Renal cortex interstitium (tissue), 11 donors: ENCODE data around the gene CD55. TPM values are rescaled to one million over a fixed set of nuclear protein-coding genes. Genes with fewer than 3 reads are reported as not detected.
"Not testable (repeated sequence)": the region's sequence is repeated elsewhere in the genome, so short reads cannot be mapped to it uniquely, and the experiment has no call there.

Experiments
- DNase-seq, 11 donors: peaks; one replicate each; pipeline ENCODE4 v3.0.0-alpha.2; 2013; ENCODE audit warnings: low read depth in 9 of 11, low spot score in 4 of 11; ENCODE audit errors: extremely low read depth in 1 of 11
- polyA plus RNA-seq, 3 donors: library from polyadenylated mRNA; unstranded; fragments of 120-200 nt; gene quantifications; one replicate each; pipeline ENCODE4 v1.2.1, GENCODE V29; 2013; ENCODE audit not compliant: insufficient read length in 3 of 3

Gene CD55
- polyA plus RNA-seq, 3 donors, result 47.8 to 60.8 (median 53.9) TPM

DNA sequence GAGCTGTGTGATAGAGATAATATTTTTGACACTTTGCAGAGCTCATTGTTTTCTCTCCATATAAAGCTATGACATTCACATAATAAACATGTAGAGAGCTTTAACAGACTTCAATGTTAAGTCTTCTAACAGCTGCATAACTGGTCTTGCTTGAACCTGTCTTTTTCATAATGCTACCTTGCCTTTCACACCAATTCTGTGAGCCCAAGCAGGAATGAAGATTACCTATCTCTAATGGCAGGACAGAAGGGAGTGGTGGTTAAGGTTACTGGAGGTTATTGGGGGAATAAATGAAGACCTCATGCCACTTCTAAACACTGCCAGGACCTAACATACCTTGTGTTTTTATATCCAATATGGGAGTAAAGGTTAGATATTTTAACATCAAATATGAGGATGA lies 2.3 kb upstream of the CD55 start:
- no peak for DNase-seq

DNA sequence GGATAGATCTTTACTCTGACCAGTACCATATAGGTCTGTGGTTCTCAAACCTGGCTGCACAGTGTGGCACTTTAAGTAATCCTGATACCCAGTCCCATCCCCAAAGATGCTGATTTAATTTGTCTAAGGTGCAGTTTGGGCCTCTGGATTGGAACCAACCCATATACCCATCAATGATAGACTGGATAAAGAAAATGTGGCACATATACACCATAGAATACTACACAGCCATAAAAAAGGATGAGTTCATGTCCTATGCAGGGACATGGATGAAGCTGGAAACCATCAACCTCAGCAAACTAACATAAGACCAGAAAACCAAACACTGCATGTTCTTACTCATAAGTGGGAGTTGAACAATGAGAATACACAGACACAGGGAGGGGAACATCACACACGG lies 1.4 kb upstream of the CD55 start:
- not testable (repeated sequence) for DNase-seq

- peak in 2 of 11 donors; percentile 42 to 50 for DNase-seq
These were observed 540 bp downstream of the CD55 start for GRCh38 chr1:207321790-207322645.

DNA sequence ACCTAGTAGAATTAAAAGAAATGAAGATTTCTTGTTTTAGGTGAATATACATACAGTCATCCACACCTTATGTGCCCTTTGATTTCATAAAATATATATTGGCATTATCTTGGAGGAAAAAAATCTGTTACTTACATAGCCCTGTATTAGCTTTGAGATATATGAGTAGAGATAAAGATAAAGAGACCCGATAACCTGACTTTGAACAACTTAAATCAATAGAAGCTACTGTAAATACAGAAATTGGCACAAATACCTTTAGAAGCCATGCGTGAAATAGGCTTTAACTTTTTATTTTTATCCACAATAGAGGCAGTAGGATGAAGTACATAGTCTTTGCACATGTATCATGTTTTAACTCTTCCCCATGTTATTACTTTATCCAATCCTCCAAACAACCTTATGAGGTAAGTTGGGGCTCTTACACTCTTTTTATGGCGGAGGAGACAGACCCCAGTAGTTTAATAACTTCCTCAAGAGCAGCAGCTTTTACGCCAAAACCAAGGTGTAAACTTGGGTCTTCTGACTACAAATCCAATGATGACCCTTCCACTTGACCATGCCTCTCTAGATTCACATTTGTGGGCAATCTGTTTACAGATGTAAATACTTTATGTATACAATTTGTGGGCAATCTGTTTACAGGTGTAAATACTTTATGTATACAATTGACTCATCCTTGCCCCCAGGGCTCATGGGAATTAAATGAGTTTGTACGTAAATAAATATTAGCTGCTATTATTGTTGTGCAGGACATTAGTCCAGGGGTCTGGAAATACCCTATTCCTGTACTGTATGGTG lies 2.1 kb downstream of the CD55 start:
- DNase-seq, result no peak

DNA sequence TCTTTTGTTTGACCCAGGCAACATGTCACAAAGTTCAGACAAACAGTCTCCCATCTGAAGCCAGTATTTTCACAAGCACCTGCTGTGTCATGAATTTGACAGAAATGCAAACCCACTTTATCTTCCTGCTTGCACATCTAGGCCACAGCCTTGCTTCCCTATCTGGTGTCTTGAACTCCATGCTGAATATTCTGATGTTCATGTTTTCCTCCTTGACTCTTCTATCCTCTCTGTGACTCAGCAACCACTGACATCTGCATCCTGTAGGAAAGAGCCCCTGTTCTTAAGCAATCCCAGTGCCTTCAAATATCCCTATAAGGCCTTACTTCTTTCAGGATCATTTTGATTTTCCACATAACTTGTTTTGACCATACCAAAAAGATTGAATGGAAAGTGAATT lies 6.5 kb downstream of the CD55 start:
- DNase-seq, result no peak

DNA sequence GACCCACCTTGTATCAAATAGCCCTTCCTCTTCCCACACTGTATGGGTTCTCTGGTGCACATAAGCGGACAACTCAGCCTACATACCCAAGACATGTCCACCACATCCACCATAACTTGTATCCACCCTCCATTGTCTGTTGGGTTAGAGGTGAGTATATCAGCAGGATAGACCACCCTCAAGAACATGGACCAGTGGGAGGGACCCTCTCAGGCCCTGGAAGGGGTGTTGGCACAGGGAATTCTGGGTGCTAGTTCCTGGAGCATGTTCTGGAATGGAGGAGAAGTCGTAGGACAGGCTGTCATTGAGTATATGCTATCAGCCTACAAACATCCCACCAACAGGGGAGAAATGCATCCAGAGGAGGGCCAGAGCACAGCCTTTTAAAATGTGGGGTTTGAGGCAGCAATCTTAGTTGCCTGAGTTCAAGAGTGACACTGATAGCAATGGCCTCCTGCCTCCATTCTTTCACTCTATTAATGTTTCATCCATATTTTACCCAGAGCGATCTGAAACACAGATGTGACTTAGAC lies 7.5 kb downstream of the CD55 start:
- no peak for DNase-seq

DNA sequence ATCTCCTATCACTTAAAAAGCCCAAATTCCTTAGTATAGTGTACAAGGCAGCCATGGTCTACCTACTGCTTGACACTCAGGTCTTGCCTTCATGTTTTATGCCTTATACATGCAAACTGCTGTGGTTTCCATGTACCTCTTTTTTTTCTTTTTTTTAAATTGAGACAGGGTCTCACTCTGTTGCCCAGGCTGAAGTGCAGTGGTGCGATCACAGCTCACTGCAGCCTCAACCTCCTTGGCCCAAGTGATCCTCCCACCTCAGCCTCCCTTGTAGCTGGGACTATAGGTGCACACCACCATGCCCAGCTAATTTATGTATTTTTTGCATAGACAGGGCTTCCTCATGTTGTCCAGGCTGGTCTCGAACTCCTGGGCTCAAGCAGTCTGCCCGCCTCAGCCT lies 8.0 kb downstream of the CD55 start:
- DNase-seq, result no peak

DNA sequence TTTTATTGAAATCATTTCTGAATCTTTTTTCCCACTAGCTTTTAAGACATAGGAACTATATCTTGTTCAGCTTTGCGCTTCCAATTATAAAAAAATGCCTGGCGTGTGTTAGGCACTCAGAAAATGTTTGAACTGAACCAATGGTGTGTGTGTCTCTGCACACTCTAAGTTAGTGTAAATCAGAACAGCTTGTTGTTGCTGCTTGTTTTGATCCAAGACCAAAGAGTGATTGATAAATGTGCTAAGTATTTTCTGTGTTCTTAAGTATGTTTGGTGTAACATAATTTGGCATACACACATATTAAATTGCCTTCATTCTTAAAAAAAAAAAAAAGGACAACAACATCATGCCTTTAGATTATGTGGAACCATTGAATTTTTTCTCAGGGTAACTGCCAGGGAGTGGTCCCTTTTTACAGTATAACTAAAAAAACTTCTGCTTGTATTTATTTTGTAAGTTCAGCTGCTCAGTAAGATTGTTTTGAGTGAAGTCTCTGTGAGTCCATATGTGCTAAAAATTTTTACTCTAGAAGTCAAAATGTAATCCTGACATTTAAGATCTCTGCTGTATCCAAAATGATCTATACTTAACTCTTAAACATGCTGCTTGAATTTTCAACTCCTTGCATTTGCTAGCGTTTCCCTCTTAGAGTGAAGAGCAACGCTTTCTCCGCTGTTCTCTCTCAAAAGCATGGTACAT lies 8.7 kb downstream of the CD55 start:
- no peak for DNase-seq

DNA sequence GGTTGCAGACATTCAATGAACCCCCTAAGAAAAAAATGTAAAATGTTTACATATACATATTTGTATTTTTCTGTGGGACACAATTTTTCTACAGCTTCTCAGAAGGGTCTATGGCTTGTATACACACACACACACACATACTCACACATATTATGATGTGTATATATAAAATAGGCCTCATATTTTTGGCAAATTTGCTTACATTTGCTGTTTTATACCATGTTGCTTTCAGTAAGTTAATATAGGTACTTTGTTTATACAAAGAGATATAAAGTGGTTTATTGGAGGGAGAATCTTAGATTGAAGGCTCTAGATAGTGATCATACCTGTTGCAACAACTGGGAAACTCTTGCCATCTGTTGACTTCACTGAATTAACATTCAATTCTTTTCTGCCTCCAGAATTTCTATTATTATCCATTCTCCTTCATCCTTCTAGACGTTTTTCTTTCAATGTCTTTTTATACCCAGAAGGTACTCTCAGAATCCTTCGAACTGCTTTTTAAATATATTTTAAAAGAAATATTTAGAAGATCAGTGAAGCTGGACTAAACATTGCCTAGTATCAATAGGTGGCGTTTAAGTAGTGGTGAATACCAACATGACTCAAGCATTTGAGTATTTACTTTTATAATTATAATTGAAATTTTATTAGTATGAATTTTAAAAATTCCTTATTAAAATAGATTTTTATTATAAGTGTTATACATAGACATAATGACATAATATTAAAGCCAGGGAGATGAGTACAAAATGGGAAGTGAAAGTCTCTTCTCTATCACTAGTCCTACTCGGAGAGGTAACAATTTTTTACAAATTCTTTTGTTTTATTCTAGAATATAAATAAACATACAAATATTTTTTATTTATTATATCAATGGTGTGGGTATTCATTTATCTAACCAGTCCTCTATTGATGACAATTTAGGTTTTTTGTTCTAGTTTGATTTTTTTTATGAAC lies 10.2 kb downstream of the CD55 start:
- DNase-seq, result no peak

GRCh38 chr1:207333009-207333600 lies 11.6 kb downstream of the CD55 start:
- DNase-seq, result no peak

DNA sequence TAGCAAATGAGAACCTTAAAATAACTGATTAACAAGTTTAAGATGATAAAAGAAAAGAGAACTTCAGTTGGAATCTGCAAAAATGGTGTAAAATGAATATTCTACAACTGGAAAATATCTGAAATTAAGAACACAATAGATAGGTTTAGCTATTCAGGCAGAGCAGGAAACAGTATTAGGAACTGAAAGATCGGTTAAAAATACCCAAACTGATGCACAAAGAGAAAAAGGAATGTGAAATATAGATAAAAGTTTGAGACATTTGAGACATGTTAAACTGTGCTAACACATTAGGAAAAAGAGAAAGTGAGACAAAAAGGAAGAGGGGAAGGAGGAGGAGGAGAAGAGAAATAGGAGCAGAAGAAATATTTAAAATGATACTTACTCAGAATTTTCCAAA lies 12.1 kb downstream of the CD55 start:
- no peak for DNase-seq

GRCh38 chr1:207334337-207334736 lies 12.9 kb downstream of the CD55 start:
- no peak for DNase-seq

DNA sequence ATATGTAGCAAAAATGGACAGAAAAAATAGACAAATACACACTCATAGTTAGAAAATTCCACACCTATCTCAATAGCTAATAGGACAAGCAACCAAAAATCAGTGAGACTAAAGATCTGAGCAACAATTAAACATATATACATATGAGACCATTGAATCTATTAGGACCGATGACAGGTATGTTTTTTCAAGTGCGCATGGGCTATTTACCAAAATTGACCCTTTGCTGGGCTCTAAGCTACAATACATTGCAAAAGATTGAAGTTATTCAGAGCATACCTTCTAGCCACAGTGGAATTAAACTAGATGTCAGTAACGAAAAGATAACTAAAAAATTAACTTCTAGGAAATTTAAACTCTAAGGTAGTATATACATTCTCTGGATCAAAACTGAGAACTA lies 13.7 kb downstream of the CD55 start:
- no peak for DNase-seq

DNA sequence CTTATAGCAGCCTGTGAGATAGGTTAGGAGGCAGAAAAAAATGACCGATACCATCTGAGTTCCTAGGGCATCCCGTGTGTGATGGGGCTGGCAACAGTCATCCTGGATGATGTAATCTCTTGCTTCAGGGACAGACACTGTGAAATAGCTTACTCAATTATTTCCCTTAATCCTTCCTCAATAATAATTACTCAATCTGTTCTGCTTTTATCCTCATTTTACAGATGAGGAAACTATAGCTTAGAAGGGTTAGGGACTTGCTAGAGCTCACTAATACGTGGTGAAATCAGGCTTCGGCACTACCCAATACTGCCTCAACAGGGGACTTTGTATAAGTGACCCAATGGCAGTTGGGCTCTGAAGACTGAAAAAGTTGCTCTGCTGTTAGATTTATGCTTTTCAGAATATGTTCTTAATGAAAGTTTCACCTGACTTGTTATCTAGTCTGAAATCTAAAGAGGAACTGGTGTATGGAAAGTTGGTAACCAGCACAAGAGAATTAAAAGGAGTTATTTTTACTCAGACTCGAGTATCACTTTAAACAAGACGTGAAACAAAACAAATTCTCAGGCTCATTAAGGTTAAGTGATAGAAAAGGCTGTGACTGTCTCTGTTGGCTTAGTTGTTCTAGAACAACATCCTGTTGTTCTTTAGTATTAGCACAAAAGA lies 14.4 kb downstream of the CD55 start:
- no peak for DNase-seq

- no peak for DNase-seq
These were observed 15.3 kb downstream of the CD55 start for GRCh38 chr1:207336559-207337467.

DNA sequence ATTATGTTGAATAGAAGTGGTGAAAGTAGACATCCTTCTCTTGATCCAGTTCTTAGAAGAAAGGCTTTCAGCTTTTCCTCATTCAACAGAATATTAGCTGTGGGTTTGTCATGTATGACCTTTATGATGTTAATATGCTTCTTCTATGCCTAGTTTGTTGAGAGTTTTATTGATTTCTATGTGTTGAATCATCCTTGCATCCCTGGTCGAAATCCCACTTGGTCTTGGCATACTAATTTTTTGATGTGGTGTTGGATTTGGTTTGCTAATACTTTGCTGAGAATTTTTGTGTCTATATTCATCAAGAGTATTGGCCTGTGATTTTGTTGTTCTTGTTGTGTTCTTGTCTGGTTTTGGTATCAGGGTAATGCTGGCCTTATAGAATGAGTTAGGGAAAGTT lies 20.9 kb downstream of the CD55 start:
- DNase-seq, result no peak

- DNase-seq, result no peak
These were observed 22.2 kb downstream of the CD55 start for GRCh38 chr1:207343675-207344074.
